ENCODE results near the gene PAPLN.
A peak's percentile ranks its signal among the peaks of the same experiment; 100 is the strongest.

Gene PAPLN

GRCh38 chr14:73238941-73239340 is 1.6 kb downstream of the PAPLN start:
- no peak for TF ChIP-seq CTCF (IDR thresholded peaks at IDR 0.05; ENCODE audit: low read depth, low read length, missing control alignments)
- no peak for DNase-seq (ENCODE audit: extremely low read depth, low read depth)
- H3K4me3 ChIP-seq (replicated peaks; ENCODE audit: low read depth, low read length): no peak overlapping the region

GRCh38 chr14:73239393-73240241 is 2.3 kb downstream of the PAPLN start:
- H3K4me3 ChIP-seq (replicated peaks; ENCODE audit: low read depth, low read length): peak overlapping the region; percentile 13
- TF ChIP-seq CTCF (IDR thresholded peaks at IDR 0.05; ENCODE audit: low read depth, low read length, missing control alignments): no peak
- no peak for DNase-seq (ENCODE audit: extremely low read depth, low read depth)

- no peak for TF ChIP-seq CTCF (IDR thresholded peaks at IDR 0.05; ENCODE audit: low read depth, low read length, missing control alignments)
- H3K4me3 ChIP-seq (replicated peaks; ENCODE audit: low read depth, low read length): no peak overlapping the region
- DNase-seq (ENCODE audit: extremely low read depth, low read depth): no peak
Observed at GRCh38 chr14:73240816-73241480, 3.6 kb downstream of the PAPLN start.

- DNase-seq (ENCODE audit: extremely low read depth, low read depth): no peak
- TF ChIP-seq CTCF (IDR thresholded peaks at IDR 0.05; ENCODE audit: low read depth, low read length, missing control alignments): no peak
- no peak overlapping the region for H3K4me3 ChIP-seq (replicated peaks; ENCODE audit: low read depth, low read length)
Observed at GRCh38 chr14:73241481-73242165, 4.3 kb downstream of the PAPLN start.

- H3K4me3 ChIP-seq (replicated peaks; ENCODE audit: low read depth, low read length): no peak overlapping the region
- TF ChIP-seq CTCF (IDR thresholded peaks at IDR 0.05; ENCODE audit: low read depth, low read length, missing control alignments): no peak
- no peak for DNase-seq (ENCODE audit: extremely low read depth, low read depth)
Observed at GRCh38 chr14:73242357-73242901, 5.1 kb downstream of the PAPLN start.

- no peak for DNase-seq (ENCODE audit: extremely low read depth, low read depth)
- H3K4me3 ChIP-seq (replicated peaks; ENCODE audit: low read depth, low read length): no peak overlapping the region
- TF ChIP-seq CTCF (IDR thresholded peaks at IDR 0.05; ENCODE audit: low read depth, low read length, missing control alignments): no peak
Observed at GRCh38 chr14:73243341-73243740, 6.0 kb downstream of the PAPLN start.
